HCT116 (cell line): ENCODE data around the gene SOS1.

Experiments
- CTCF ChIP-seq, 3 experiments: fragments of 200-600 bp in 1 of 3; sonication (generic) in 1 of 3; IDR thresholded peaks in 2 of 3; conservative IDR thresholded peaks in 1 of 3; 2 replicates each; pipeline ENCODE4 v1.5.1; 2012 to 2017; ENCODE audit warnings: low read depth in 2 of 3, low read length in 2 of 3, antibody characterized with exemption in 1 of 3, borderline replicate concordance in 1 of 3, control low read depth in 1 of 3, mild to moderate bottlenecking in 1 of 3, mixed read lengths in 1 of 3, mixed run types in 1 of 3, moderate library complexity in 1 of 3; ENCODE audit not compliant: insufficient read depth in 1 of 3
- SP1 ChIP-seq: IDR thresholded peaks from 2 replicates; pipeline ENCODE4 v1.6.1; 2012; ENCODE audit warnings: low read depth
- ZFX ChIP-seq: fragments of 450-650 bp; IDR thresholded peaks from 2 replicates; pipeline ENCODE4 v1.6.1; 2017

GRCh38 chr2:39024833-39025232 is 96.0 kb downstream of the SOS1 start:
- TF ChIP-seq ZFX (no peak), CTCF (IDR thresholded peaks at IDR 0.05 in 2 of 3, conservative IDR thresholded peaks at IDR 0.05 in 1 of 3; ENCODE audit: borderline replicate concordance in 1 of 3, insufficient read depth in 1 of 3, low read depth in 2 of 3, low read length in 2 of 3) (no peak), SP1 (no peak)
